Inferior parietal cortex (tissue), 1 donor: ENCODE measurements around the gene EIF3K.
"Not testable (repeated sequence)": the region's sequence is repeated elsewhere in the genome, so short reads cannot be mapped to it uniquely, and the experiment has no call there.

ENCODE experiments used
- DNase-seq: peaks from one replicate; pipeline ENCODE4 v3.0.0-alpha.2; 2016; ENCODE audit errors: extremely low spot score

EIF3K gene

GRCh38 chr19:38618590-38619360, at the start of gene EIF3K:
Gene EIF3K (plus strand): TSS chr19:38619188. CDS start chr19:38619269, 81 bp downstream.
- peak; percentile 99 for DNase-seq

- no peak for DNase-seq
Observed at GRCh38 chr19:38569368-38569983, 49.5 kb upstream of the EIF3K start.

- no peak for DNase-seq
Observed at GRCh38 chr19:38571682-38572081, 47.3 kb upstream of the EIF3K start.

GRCh38 chr19:38577826-38578225, 41.2 kb upstream of the EIF3K start:
- DNase-seq, result no peak

GRCh38 chr19:38579304-38579703, 39.7 kb upstream of the EIF3K start:
- not testable (repeated sequence) for DNase-seq

- DNase-seq, result no peak
Observed at GRCh38 chr19:38580080-38580479, 38.9 kb upstream of the EIF3K start.

GRCh38 chr19:38583219-38583984, 35.6 kb upstream of the EIF3K start:
- no peak for DNase-seq

GRCh38 chr19:38583985-38584305, 35.0 kb upstream of the EIF3K start:
- no peak for DNase-seq

- DNase-seq, result no peak
Observed at GRCh38 chr19:38587562-38587961, 31.4 kb upstream of the EIF3K start.

GRCh38 chr19:38588041-38588440, 30.9 kb upstream of the EIF3K start:
- DNase-seq, result no peak

- DNase-seq, result no peak
Observed at GRCh38 chr19:38592940-38593339, 26.0 kb upstream of the EIF3K start.

- DNase-seq, result peak; percentile 9
Observed at GRCh38 chr19:38596057-38596981, 22.7 kb upstream of the EIF3K start.

GRCh38 chr19:38597075-38597474, 21.9 kb upstream of the EIF3K start:
- no peak for DNase-seq

GRCh38 chr19:38599722-38600121, 19.3 kb upstream of the EIF3K start:
- no peak for DNase-seq

- not testable (repeated sequence) for DNase-seq
Observed at GRCh38 chr19:38602856-38603255, 16.1 kb upstream of the EIF3K start.

GRCh38 chr19:38606131-38606530, 12.9 kb upstream of the EIF3K start:
- no peak for DNase-seq

- DNase-seq, result no peak
Observed at GRCh38 chr19:38614289-38614688, 4.7 kb upstream of the EIF3K start.

- DNase-seq, result no peak
Observed at GRCh38 chr19:38615007-38615581, 3.9 kb upstream of the EIF3K start.

GRCh38 chr19:38616265-38616664, 2.7 kb upstream of the EIF3K start:
- DNase-seq, result no peak

GRCh38 chr19:38617283-38617763, 1.7 kb upstream of the EIF3K start:
- no peak for DNase-seq
